HG03457 (cell line): ENCODE measurements around the gene KRT76.

Experiments used
- ATAC-seq: cut with Tn5 transposase; IDR thresholded peaks from one replicate; pipeline ENCODE4 v1.9.1; 2021; ENCODE audit warnings: moderate number of reproducible peaks; ENCODE audit not compliant: unreplicated experiment

The KRT76 gene

GRCh38 chr12:52813203-52813819 lies 36.2 kb upstream of the KRT76 start:
- no peak for ATAC-seq

DNA sequence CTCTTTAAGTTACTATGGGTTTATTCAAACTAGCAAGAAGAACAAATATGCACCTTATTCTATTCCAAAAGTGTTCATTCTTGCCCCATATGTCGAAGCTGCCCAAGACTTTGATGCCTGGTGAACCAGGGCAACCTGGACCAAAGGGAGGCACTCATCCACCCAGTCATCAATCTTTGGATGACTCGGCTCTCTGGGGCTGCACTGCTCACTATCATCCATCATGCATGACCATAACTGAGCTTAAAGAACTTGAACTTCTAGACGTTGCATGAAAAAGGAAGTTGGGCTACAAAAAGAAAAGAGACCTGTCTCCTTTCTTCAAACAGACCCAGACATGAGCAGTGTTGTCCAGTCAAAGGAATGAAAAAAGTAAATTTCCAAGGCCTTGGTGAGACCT lies 35.6 kb upstream of the KRT76 start:
- ATAC-seq, result no peak

DNA sequence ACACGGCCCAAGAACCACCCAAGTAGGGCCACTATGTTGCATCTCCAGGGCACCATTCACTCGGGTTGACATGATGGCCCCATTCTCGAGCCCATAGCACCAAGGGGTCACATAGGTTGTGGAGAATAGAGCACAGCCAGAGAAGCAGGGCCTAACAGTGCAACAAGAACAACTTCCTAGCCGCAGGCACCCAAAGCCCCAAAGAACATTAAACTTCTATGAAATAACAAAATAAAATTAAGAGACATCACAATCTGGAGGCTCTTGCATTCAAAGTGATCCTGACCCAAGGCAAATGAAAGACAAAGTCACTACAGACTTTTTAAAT lies 34.9 kb upstream of the KRT76 start:
- no peak for ATAC-seq

- no peak for ATAC-seq
These were observed 34.3 kb upstream of the KRT76 start for GRCh38 chr12:52811191-52812072.

- ATAC-seq, result no peak
These were observed 33.4 kb upstream of the KRT76 start for GRCh38 chr12:52810554-52810953.

- no peak for ATAC-seq
These were observed 32.0 kb upstream of the KRT76 start for GRCh38 chr12:52809166-52809565.

DNA sequence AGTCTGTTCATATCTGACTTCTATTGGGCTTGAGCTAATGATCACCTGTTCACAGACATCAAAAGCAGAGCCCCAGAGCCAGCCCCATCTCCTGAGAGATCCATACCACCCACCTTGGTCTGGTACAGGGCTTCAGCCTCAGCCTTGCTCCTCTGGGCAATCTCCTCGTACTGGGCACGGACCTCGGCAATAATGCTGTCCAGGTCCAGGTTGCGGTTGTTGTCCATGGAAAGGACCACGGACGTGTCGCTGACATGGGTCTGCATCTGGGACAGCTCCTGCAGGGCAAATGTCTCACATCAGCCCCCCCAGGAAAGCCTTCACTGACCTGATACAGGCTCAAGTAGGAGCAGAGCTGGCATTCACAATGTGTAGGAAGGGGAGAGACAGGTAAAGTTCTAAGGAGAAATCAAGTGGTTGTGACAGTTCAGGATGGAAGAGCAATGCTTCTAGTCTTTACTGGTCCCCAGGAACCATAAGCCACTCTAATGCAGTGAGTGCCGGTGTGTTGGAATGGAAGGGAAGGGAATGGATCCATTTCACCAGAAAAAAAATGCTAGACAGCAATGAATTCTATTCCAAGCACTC lies 31.5 kb upstream of the KRT76 start:
- no peak for ATAC-seq

DNA sequence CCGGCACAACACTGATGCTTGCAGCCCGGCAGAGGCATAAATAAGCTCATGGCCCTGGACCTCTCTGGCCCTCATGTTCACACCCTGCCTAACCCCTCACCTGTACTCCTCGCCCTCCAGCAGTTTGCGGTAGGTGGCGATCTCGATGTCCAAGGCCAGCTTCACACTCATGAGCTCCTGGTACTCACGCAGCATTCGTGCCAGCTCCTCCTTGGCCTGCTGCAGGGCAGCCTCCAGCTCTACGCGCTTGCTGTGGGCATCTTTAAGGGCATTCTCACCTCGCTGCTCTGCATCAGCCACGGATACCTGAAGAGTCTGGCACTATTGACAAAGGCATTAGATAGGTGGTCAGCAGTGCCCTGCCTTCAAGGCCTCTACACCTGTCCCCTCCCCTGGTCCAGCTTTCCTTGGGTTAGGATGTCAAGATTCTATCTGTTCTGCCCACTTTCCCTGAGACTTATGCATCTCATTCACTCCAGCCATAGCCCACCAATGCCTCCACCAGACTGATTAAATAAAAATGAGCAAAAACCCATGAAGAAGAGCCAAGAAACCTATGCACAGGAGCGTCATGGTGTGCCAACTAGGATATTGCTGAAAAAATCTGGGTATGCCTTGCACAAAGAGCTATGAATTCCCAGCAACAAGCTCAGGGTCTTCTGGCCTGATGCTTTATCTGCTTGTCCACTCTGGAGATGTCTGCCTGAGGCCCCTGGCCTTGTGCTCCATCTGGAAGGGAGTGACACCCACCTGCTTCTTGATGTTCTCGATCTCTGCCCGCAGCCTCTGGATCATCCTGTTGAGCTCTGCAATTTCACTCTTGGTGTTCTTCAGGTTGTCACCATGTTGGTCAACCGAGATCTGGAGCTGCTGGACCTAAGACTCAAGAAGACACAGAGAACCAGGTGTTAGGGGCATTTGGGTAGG lies 30.7 kb upstream of the KRT76 start:
- ATAC-seq, result no peak

DNA sequence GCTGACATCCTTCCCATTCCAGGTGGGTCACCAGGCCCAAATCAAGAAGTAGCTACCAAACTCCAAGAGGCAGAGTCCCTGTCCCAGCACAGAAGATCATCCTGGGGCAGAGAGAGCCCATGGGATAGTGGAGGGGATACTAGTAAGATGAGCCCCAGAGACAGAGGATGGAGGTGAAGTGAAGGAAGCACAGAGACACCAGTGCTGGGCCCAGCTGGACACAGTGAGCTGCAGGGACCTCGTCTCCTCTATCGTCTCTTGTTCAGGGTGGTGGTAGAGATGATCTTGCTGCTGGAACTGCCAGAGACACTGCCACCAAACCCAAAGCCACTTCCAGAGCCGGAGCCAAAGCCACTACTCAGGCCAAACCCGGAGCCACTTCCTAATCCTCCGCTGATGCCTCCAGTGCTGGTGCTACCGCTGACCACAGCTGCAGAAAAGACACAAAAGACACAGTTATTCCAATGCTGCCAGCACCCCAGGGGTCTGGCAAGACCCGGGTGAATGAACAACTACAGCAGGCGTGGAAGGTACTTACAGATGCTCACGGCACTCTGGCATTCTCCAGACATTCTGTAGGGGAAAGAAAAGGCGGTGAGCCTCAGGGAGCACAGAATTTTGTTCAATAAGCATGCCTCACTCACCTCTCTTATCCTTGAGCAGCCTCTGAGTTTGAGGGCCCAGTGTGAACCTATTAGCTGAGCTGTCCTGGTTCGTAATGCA lies 29.8 kb upstream of the KRT76 start:
- no peak for ATAC-seq

GRCh38 chr12:52806169-52806811 lies 29.1 kb upstream of the KRT76 start:
- no peak for ATAC-seq

DNA sequence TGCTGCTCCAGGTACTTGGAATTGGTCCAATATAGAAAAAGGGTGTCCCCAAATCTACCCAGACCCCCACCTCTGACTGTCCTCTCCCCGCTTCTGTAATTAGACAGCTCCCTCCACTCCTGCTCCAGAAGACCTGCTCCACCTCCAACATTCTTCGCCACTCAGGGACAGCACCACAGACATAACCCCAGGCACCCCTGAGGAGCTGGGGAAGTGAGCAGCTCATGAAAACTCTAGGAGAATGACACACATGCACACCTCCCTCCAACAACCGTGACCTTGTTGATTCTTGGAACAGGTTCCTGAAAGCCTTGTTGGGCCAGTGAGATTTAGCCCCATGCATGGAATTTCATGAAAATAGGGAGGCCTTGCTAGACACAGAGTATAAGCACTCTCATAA lies 28.6 kb upstream of the KRT76 start:
- ATAC-seq, result no peak

GRCh38 chr12:52805000-52805399 lies 27.9 kb upstream of the KRT76 start:
- ATAC-seq, result no peak

- no peak for ATAC-seq
These were observed 25.3 kb upstream of the KRT76 start for GRCh38 chr12:52802442-52802841.

DNA sequence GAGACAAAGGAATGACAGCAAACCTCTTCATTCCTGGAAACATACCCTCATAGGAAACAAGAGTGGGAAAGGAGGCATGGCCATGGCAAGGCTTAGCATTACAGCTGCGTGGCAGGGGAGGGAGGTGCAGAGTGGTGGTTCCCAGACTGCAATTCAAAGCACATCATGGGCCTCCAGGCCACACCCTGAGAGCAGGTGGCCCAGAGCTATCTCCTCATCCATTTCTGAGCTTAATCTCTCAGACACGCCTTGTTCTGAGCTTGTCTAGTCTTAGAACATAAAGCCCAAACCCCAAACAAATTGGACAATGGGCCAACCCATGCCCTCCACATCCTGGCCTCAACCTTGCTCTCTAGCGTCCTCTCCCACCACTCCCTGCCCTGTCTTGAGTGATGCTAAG lies 24.6 kb upstream of the KRT76 start:
- no peak for ATAC-seq

- no peak for ATAC-seq
These were observed 23.2 kb upstream of the KRT76 start for GRCh38 chr12:52800259-52800917.

DNA sequence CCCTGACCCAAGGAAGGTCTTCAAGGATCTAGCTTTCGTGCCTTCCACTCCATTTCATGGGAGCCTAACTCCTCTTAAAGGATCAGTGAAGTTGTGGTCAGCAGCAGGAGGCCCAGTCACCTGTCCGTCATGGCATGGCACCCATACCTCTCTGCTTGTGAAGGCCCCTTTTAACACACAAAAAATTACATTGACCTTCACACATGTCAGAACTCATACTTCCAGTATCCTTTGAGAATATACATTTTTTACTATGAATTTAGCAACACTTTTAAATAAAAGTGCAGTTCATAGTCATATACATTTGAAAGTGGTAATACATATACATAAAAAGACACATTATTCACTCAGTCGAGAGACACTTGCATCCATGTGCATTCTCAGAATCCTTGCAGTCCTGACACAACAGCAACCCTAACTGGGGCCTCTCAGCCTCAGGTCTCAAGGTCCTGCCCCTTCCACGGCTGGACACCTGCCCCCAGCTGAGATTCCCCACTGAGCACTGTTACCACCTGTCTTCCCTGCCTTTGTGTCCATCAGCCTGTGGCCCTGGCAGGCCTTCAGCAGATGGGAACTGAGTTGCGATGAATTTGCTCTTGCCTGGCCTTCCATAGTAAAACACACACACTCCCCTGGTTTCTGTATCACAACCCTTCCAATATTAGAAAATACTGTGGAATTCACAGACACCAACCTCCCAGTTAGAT lies 22.5 kb upstream of the KRT76 start:
- ATAC-seq, result no peak

GRCh38 chr12:52798671-52799504 lies 21.7 kb upstream of the KRT76 start:
- no peak for ATAC-seq
